Fibroblast of mammary gland (primary cell): ENCODE measurements around the gene TMEM81.

Experiments used
- DNase-seq: peaks from one replicate; pipeline ENCODE4 v3.0.0-alpha.2; 2010; ENCODE audit warnings: low read depth
- H3K4me3 ChIP-seq: 2 replicates; pipeline ENCODE4 v1.5.1; 2011; ENCODE audit warnings: low read depth, mild to moderate bottlenecking, low read length, moderate library complexity; ENCODE audit not compliant: control insufficient read depth
- TF ChIP-seq, protein P1 (sequence below): conservative IDR thresholded peaks from 2 replicates; pipeline ENCODE4 v1.5.1; 2011; ENCODE audit warnings: low read depth, low read length, inconsistent platforms; ENCODE audit not compliant: control insufficient read depth, insufficient read depth

Gene TMEM81, protein sequence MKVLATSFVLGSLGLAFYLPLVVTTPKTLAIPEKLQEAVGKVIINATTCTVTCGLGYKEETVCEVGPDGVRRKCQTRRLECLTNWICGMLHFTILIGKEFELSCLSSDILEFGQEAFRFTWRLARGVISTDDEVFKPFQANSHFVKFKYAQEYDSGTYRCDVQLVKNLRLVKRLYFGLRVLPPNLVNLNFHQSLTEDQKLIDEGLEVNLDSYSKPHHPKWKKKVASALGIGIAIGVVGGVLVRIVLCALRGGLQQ

DNA sequence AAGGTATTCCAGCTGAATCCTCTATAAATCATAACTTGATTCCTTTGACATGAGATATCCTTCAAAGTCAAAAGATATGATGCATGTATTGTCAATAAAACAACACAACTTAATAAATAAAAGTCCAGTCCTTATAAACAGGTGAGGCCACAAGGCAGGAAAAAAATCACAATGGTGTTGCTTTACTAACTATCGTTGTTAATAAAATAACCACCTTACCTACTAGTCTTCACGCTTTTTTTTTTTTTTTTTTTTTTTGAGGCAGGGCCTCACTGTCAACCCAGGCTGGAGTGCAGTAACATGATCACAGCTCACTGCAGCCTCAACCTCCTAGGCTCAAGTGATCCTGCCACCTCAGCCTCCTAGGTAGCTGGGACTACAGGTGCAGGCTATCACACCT, at the start of gene TMEM81:
Gene TMEM81 (minus strand): TSS at position 101 of the 400 bp plus-strand sequence. CDS start 140 bp downstream, outside the sequence.
- no peak for DNase-seq

GRCh38 chr1:205133287-205133686, 49.0 kb upstream of the TMEM81 start:
- TF ChIP-seq, protein P1, sequence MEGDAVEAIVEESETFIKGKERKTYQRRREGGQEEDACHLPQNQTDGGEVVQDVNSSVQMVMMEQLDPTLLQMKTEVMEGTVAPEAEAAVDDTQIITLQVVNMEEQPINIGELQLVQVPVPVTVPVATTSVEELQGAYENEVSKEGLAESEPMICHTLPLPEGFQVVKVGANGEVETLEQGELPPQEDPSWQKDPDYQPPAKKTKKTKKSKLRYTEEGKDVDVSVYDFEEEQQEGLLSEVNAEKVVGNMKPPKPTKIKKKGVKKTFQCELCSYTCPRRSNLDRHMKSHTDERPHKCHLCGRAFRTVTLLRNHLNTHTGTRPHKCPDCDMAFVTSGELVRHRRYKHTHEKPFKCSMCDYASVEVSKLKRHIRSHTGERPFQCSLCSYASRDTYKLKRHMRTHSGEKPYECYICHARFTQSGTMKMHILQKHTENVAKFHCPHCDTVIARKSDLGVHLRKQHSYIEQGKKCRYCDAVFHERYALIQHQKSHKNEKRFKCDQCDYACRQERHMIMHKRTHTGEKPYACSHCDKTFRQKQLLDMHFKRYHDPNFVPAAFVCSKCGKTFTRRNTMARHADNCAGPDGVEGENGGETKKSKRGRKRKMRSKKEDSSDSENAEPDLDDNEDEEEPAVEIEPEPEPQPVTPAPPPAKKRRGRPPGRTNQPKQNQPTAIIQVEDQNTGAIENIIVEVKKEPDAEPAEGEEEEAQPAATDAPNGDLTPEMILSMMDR: no peak
- no peak for DNase-seq
- H3K4me3 ChIP-seq: no peak overlapping the region

More for the DNA sequence above, at the start of gene TMEM81:
- H3K4me3 ChIP-seq: no peak within 1 kb of the TSS
- TF ChIP-seq, protein P1: no peak

GRCh38 chr1:205129447-205130029, 45.3 kb upstream of the TMEM81 start:
- no peak overlapping the region for H3K4me3 ChIP-seq
- TF ChIP-seq, protein P1: no peak
- DNase-seq: no peak

DNA sequence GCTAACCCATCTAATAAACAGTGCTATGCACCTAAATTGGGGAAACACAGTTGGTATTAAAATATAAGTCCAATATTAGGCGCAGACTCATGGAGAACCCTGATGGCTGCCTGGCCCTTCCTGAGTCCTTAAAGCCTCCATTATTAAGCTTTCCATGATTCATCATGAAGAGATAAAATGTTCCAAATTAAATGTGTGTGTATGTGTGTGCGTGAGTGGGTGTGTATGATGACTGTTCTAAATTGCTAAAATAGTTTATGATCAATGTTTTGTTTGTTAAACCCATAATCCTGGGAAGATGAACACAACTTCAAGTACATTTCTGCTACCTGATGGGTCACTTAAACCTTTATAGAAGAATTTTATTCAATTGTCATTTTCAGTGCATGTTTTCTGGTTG, 43.8 kb upstream of the TMEM81 start:
- TF ChIP-seq, protein P1: no peak
- DNase-seq: peak; percentile 36
- H3K4me3 ChIP-seq: no peak overlapping the region

- TF ChIP-seq, protein P1: no peak
- no peak overlapping the region for H3K4me3 ChIP-seq
- DNase-seq: no peak
Measured at GRCh38 chr1:205127646-205128045, 43.4 kb upstream of the TMEM81 start.

DNA sequence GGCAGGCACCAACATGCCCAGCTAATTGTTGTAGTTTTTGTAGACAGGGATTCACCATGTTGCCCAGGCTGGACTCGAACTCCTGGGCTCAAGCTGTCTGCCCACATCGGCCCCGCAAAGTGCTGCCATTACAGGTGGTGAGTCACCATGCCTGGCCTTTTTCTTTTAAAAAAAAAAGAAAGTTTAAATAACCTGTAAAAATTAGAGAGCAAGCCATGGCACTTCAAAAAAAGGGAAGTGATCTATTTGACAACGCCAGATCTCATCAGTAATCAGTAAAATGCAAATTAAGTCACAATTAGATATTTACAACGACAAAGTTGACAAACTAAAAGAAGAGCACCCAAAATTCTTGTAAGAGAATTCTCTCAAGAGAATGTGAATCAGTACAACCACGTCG, 40.5 kb upstream of the TMEM81 start:
- TF ChIP-seq, protein P1: no peak
- DNase-seq: no peak

DNA sequence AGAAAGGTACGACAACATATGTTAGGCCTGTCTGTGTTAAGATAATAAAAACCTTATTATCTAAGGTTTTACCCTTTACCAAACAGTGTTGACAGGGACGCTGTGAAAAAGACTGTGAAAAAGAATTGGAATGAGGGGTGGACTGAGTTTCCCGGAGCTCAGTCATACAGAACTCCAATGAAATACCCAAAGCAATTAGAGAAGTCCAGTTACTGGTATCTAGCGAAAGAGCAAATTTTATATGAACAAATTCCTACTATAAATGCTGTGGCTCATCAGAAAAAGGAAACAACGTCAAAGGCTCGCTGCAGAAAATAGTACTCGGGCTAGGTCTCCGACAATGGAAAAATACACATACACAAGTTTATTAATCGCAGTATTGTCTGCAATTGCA, 38.2 kb upstream of the TMEM81 start:
- TF ChIP-seq, protein P1: no peak
- DNase-seq: no peak
- H3K4me3 ChIP-seq: peak overlapping the region; percentile 97

More for the DNA sequence above, 40.5 kb upstream of the TMEM81 start:
- H3K4me3 ChIP-seq: no peak overlapping the region
